ENCODE results near the gene CPNE6. TPM values are rescaled to one million over a fixed set of nuclear protein-coding genes. Genes with fewer than 3 reads are reported as not detected.
A peak's percentile ranks its signal among the peaks of the same experiment; 100 is the strongest.

The CPNE6 gene
- total RNA-seq, 1 experiment from 2014 or later, result not detected

DNA sequence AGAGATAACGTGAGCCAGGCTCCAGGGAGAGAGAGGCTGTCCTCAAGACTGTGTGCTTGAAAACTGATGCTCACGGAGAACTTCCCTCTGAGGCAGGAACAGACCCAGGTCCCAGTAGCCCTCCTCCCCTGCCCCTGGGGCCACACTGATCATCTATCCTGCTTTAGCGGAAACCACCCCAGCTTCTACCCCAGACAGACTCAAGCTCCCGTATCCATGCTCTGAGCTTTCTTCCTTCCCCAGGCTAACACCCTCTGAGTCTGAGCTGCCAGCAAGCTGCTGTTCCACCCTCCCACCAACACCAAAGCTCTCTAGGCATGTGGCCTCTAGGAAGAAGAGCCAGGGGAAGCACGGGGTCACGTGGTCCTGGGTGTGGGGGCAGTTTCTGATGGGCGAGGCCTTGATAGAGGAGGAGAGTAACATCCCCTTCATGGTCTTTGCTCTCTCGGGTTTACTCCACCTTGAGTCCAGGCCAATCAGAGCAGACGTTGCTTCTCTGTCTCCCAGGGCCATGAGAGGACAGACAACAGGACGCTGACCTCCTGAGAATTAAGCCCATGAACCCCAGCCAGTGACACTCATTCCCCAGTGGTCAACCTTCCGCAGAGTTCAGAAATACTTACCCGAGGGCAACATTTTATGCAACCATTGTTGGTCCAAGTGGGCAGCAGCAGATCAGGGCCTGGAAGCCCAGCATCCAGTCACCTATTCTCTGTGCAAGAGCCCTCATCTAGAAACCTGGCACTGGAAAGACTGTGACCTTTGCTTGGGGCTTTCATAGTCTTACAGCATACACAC is 24.1 kb downstream of the CPNE6 start:
- CTCF ChIA-PET, result interaction anchor here (1.4 to 6.0 kb wide), 2 partner anchors 13 kb away, joined by 4 to 73 read pairs; no protein-coding TSS in a partner anchor
- H4K20me1 ChIP-seq (ENCODE audit: insufficient read depth), result no peaks in the 10 kb centered on the region
- H3K4me3 ChIP-seq (replicated peaks in 1 of 2; ENCODE audit: low read depth in 1 of 2, low read length in 2 of 2), result peak overlapping the region; percentile 94 to 96
- H3K9me2 ChIP-seq (ENCODE audit: insufficient read depth), result no peaks in the 10 kb centered on the region
- RAD21 ChIA-PET (ENCODE audit: low non-redundant PET in 1 of 2, low total read pairs in 2 of 2, uncharacterized antibody in 2 of 2, unreplicated experiment in 2 of 2), result interaction anchor here in 1 of 2 experiments (0.5 kb wide), 1 partner anchor 174 kb away, joined by 3 read pairs; no protein-coding TSS in a partner anchor
- no peak for ATAC-seq
- POLR2A ChIA-PET, result interaction anchor here (1.1 to 4.5 kb wide), 4 partner anchors 12 to 65 kb away, joined by 4 to 49 read pairs (median 8); partner anchors contain the start of genes DCAF11, IRF9 and NRL
- no peak overlapping the region for H2AFZ ChIP-seq (ENCODE audit: low read depth, low read length, poor library complexity, severe bottlenecking)
- TF ChIP-seq POLR2AphosphoS5 (IDR thresholded peaks at IDR 0.05; ENCODE audit: low read depth, low read length) (0 out of 2 replicates have a peak, but pooled peaks have one; percentile 13), ZFX (IDR thresholded peaks at IDR 0.05) (no peak)
- no peak for DNase-seq (ENCODE audit: low read depth, low spot score)
- H3K9me3 ChIP-seq (ENCODE audit: control insufficient read depth in 1 of 2, insufficient read depth in 1 of 2, low read depth in 1 of 2, low read length in 2 of 2), result no peaks in the 10 kb centered on the region
- BruUV-seq (replicated peaks), result no TSS peak
- no peaks in the 10 kb centered on the region for H3K27me3 ChIP-seq (ENCODE audit: insufficient read depth, low read length)
- H3K4me2 ChIP-seq (ENCODE audit: low read length), result peak overlapping the region; percentile 87
- H3K27ac ChIP-seq (ENCODE audit: low read depth, low read length), result peak overlapping the region; percentile 87
- intact Hi-C loops (cut with micrococcal nuclease), result loop anchor here (10.0 kb wide), 1 partner anchor 111 kb away; the partner anchor contains the start of gene DHRS4L2
- peak overlapping the region; percentile 84 for H3K9ac ChIP-seq (ENCODE audit: low read length)
- H3K4me1 ChIP-seq (ENCODE audit: control insufficient read depth in 1 of 2, insufficient read depth in 2 of 2, low read length in 2 of 2), result peaks cover 15 to 22% of the 10 kb centered on the region in 2 experiments
- no peaks in the 10 kb centered on the region for H3K36me3 ChIP-seq (ENCODE audit: control insufficient read depth in 1 of 2, insufficient read depth in 2 of 2, low read length in 2 of 2)
- H3K79me2 ChIP-seq (ENCODE audit: insufficient read depth, low read length), result peaks cover 7% of the 10 kb centered on the region; the same call in 1 of the 2 replicates

GRCh38 chr14:24096545-24097181 is 25.3 kb downstream of the CPNE6 start:
- TF ChIP-seq EZH2 (IDR thresholded peaks at IDR 0.05), result no peak
- no peak for TF ChIP-seq JUND (IDR thresholded peaks at IDR 0.05)
- intact Hi-C loops (cut with micrococcal nuclease), result loop anchor here (10.0 kb wide), 1 partner anchor 112 kb away; the partner anchor contains the start of gene DHRS4L2
- no TSS peak for BruUV-seq (replicated peaks)
- ChIA-PET POLR2A (interaction anchor here (1.1 to 1.2 kb wide), 2 partner anchors 9 to 10 kb away, joined by 3 read pairs; no protein-coding TSS in a partner anchor), CTCF (interaction anchor here (1.4 kb wide), 1 partner anchor 12 kb away, joined by 4 read pairs; no protein-coding TSS in a partner anchor), RAD21 (ENCODE audit: low non-redundant PET in 1 of 2, low total read pairs in 2 of 2, uncharacterized antibody in 2 of 2, unreplicated experiment in 2 of 2) (interaction anchor here in 1 of 2 experiments (1.3 kb wide), 1 partner anchor 10 kb away, joined by 3 read pairs; no protein-coding TSS in a partner anchor)
- Histone ChIP-seq H3K9me2 (ENCODE audit: insufficient read depth) (no peaks in the 10 kb centered on the region), H4K20me1 (ENCODE audit: insufficient read depth) (no peaks in the 10 kb centered on the region), H3K36me3 (ENCODE audit: control insufficient read depth in 1 of 2, insufficient read depth in 2 of 2, low read length in 2 of 2) (no peaks in the 10 kb centered on the region), H2AFZ (ENCODE audit: low read depth, low read length, poor library complexity, severe bottlenecking) (no peak overlapping the region), H3K4me1 (ENCODE audit: control insufficient read depth in 1 of 2, insufficient read depth in 2 of 2, low read length in 2 of 2) (peaks cover 15 to 22% of the 10 kb centered on the region in 2 experiments), H3K27me3 (ENCODE audit: insufficient read depth, low read length) (no peaks in the 10 kb centered on the region), H3K79me2 (ENCODE audit: insufficient read depth, low read length) (peaks cover 7% of the 10 kb centered on the region; the same call in 1 of the 2 replicates), H3K4me2 (ENCODE audit: low read length) (no peak overlapping the region), H3K9ac (ENCODE audit: low read length) (no peak overlapping the region), H3K9me3 (ENCODE audit: control insufficient read depth in 1 of 2, insufficient read depth in 1 of 2, low read depth in 1 of 2, low read length in 2 of 2) (no peaks in the 10 kb centered on the region), H3K27ac (ENCODE audit: low read depth, low read length) (no peak overlapping the region), H3K4me3 (replicated peaks in 1 of 2; ENCODE audit: low read depth in 1 of 2, low read length in 2 of 2) (no peak overlapping the region)
- no peak for ATAC-seq
- DNase-seq (ENCODE audit: low read depth, low spot score), result no peak

Data from HCT116 (cell line).